K562 (cell line): ENCODE measurements around the gene HPS3. TPM values are rescaled to one million over a fixed set of nuclear protein-coding genes. Genes with fewer than 3 reads are reported as not detected.

Source experiments
- ATF7 ChIP-seq: fragments of 450-650 bp; IDR thresholded peaks from 2 replicates; pipeline ENCODE4 v1.7.1; 2014; ENCODE audit warnings: mild to moderate bottlenecking, moderate library complexity
- BRCA1 ChIP-seq, 2 experiments: fragments of 450-650 bp in 1 of 2; sonication (generic) in 1 of 2; formaldehyde crosslinking in 1 of 2; IDR thresholded peaks; 2 replicates each; pipeline versions ENCODE4 v1.5.0 to v1.6.1; 2017 to 2020; ENCODE audit warnings: mild to moderate bottlenecking in 1 of 2, missing genetic modification reagents in 1 of 2
- DIDO1 ChIP-seq: fragments of 450-650 bp; IDR thresholded peaks from 2 replicates; pipeline ENCODE4 v1.6.1; 2016; ENCODE audit warnings: low read depth, missing biosample characterization, missing genetic modification characterization
- FOXM1 ChIP-seq, 2 experiments: fragments of 450-650 bp in 1 of 2; sonication (generic) in 1 of 2; formaldehyde crosslinking in 1 of 2; IDR thresholded peaks; 2 replicates each; pipeline versions ENCODE4 v1.6.1 to v1.9.0; 2017 to 2022; ENCODE audit warnings: low read depth in 2 of 2, mild to moderate bottlenecking in 2 of 2, missing genetic modification reagents in 1 of 2, moderate library complexity in 1 of 2
- HDAC2 ChIP-seq: fragments of 450-650 bp; IDR thresholded peaks from 2 replicates; pipeline ENCODE4 v1.6.1; 2016; ENCODE audit warnings: mild to moderate bottlenecking
- KDM5B ChIP-seq: fragments of 200-600 bp; sonication (generic); IDR thresholded peaks from 2 replicates; pipeline ENCODE4 v1.6.1; 2012; ENCODE audit warnings: low read depth, mild to moderate bottlenecking, moderate library complexity, low read length, control low read depth, inconsistent platforms; ENCODE audit not compliant: insufficient replicate concordance
- LCOR ChIP-seq: sonication (generic); formaldehyde crosslinking; IDR thresholded peaks from 2 replicates; pipeline ENCODE4 v1.8.0; 2022; ENCODE audit warnings: mild to moderate bottlenecking, missing genetic modification reagents
- MEF2D ChIP-seq: conservative IDR thresholded peaks from 2 replicates; pipeline ENCODE4 v1.6.1; 2016; ENCODE audit warnings: low read depth, missing genetic modification characterization, missing compliant biosample characterization
- NKRF ChIP-seq: fragments of 450-650 bp; IDR thresholded peaks from 2 replicates; pipeline ENCODE4 v1.6.1; 2016; ENCODE audit warnings: borderline replicate concordance
- NR1H2 ChIP-seq: sonication (generic); formaldehyde crosslinking; IDR thresholded peaks from 2 replicates; pipeline ENCODE4 v1.4.0; 2020; ENCODE audit warnings: mild to moderate bottlenecking, missing genetic modification reagents
- NR3C1 ChIP-seq: sonication (generic); formaldehyde crosslinking; IDR thresholded peaks from 2 replicates; pipeline ENCODE4 v1.8.1; 2022; ENCODE audit warnings: missing genetic modification reagents
- POLR3G ChIP-seq: IDR thresholded peaks from 2 replicates; pipeline ENCODE4 v1.6.1; 2011; ENCODE audit not compliant: insufficient read length, insufficient replicate concordance; ENCODE audit errors: extremely low read depth
- PTTG1 ChIP-seq: fragments of 450-650 bp; IDR thresholded peaks from 2 replicates; pipeline ENCODE4 v1.6.1; 2016; ENCODE audit warnings: low read depth, mild to moderate bottlenecking, missing genetic modification characterization, missing compliant biosample characterization
- RB1 ChIP-seq: fragments of 450-650 bp; IDR thresholded peaks from 2 replicates; pipeline ENCODE4 v1.6.1; 2017; ENCODE audit warnings: low read depth, mild to moderate bottlenecking
- SNAPC5 ChIP-seq: fragments of 250-450 bp; sonication (Bioruptor Pico); IDR thresholded peaks from 2 replicates; pipeline ENCODE4 v1.8.0; 2021; ENCODE audit warnings: moderate library complexity, mild to moderate bottlenecking, inconsistent platforms
- TAL1 ChIP-seq: fragments of 450-650 bp; IDR thresholded peaks from 2 replicates; pipeline ENCODE4 v1.6.1; 2016; ENCODE audit warnings: mild to moderate bottlenecking
- TCFL5 ChIP-seq: fragments of 250-450 bp; sonication (Bioruptor Pico); conservative IDR thresholded peaks from 2 replicates; pipeline ENCODE4 v1.6.1; 2021; ENCODE audit warnings: mild to moderate bottlenecking, moderate library complexity, matching md5 sums
- ZBED1 ChIP-seq: IDR thresholded peaks from 2 replicates; pipeline ENCODE4 v1.6.1; 2014
- ZC3H11A ChIP-seq: IDR thresholded peaks from 2 replicates; pipeline ENCODE4 v1.6.1; 2012; ENCODE audit warnings: low read depth, low read length, improper control_type of control experiment
- ZC3H4 ChIP-seq: sonication (generic); formaldehyde crosslinking; IDR thresholded peaks from 2 replicates; pipeline ENCODE4 v1.9.0; 2021; ENCODE audit warnings: missing genetic modification reagents, borderline replicate concordance
- ZFP30 ChIP-seq: fragments of 250-450 bp; sonication (Bioruptor Pico); IDR thresholded peaks from 2 replicates; pipeline ENCODE4 v1.8.0; 2022; ENCODE audit warnings: moderate library complexity, mild to moderate bottlenecking, inconsistent platforms, borderline replicate concordance
- ZFP91 ChIP-seq: sonication (generic); formaldehyde crosslinking; IDR thresholded peaks from 2 replicates; pipeline ENCODE4 v1.8.0; 2022; ENCODE audit warnings: mild to moderate bottlenecking, missing genetic modification reagents
- ZNF133 ChIP-seq: fragments of 250-450 bp; sonication (Bioruptor Pico); IDR thresholded peaks from 2 replicates; pipeline ENCODE4 v1.4.0; 2020; ENCODE audit warnings: mild to moderate bottlenecking
- ZNF224 ChIP-seq: sonication (generic); formaldehyde crosslinking; IDR thresholded peaks from 2 replicates; pipeline ENCODE4 v1.8.0; 2022; ENCODE audit warnings: mild to moderate bottlenecking, missing genetic modification reagents
- ZNF347 ChIP-seq: fragments of 450-650 bp; formaldehyde crosslinking; IDR thresholded peaks from 2 replicates; pipeline ENCODE4 v1.4.0; 2020; ENCODE audit warnings: low read depth, mild to moderate bottlenecking, moderate library complexity
- polyA plus RNA-seq, 8 experiments: library from polyadenylated mRNA; depleted of rRNA in 4 of 8; stranded (reverse) in 5 of 8; unstranded in 3 of 8; fragments of >200 nt; fragmentation: Nextera tagmentation in 2 of 8; fragmentation: Illumina TruSeq in 1 of 8; extraction: Ambion mirVana in 2 of 8; extraction: Trizol in 1 of 8; gene quantifications; 2 replicates each; pipeline versions ENCODE4 v1.2.1 to v1.2.3, GENCODE V29; 2011 to 2014; ENCODE audit warnings: inconsistent platforms in 1 of 8, missing spikeins in 1 of 8
- total RNA-seq, 7 experiments: library from RNA; depleted of rRNA in 6 of 7; stranded (reverse); fragments of >200 nt in 6 of 7; fragmentation: Illumina TruSeq in 2 of 7; extraction: Trizol in 2 of 7; gene quantifications; 2 replicates each; pipeline versions ENCODE4 v1.2.1 to v1.2.3, GENCODE V29; 2011 to 2021; ENCODE audit warnings: low replicate concordance in 1 of 7

Gene HPS3
- total and polyA plus RNA-seq, 9 of the 15 experiments (the other 6 are each of a cell fraction or from before 2014, with no cell fraction given): 1.2 to 11.3 (median 7.6) TPM

- TF ChIP-seq RB1 (peak; percentile 77), NR3C1 (CRISPR knock-in tag) (no peak), TAL1 (no peak), TCFL5 (CRISPR knock-in tag) (no peak), HDAC2 (0 out of 2 replicates have a peak, but pooled peaks have one; percentile 61), LCOR (CRISPR knock-in tag) (no peak; the same call in 1 of the 2 replicates), ZFP30 (CRISPR knock-in tag) (no peak), PTTG1 (tag) (no peak), POLR3G (no peak), BRCA1 (IDR thresholded peaks at IDR 0.05) (no peak), BRCA1 (CRISPR knock-in tag; IDR thresholded peaks at IDR 0.05) (0 out of 2 replicates have a peak, but pooled peaks have one; percentile 79), NKRF (peak; percentile 89), ZC3H4 (CRISPR knock-in tag) (no peak), KDM5B (peak; percentile 87), ZNF347 (CRISPR knock-in tag) (no peak), ZNF133 (CRISPR knock-in tag) (no peak), DIDO1 (tag) (peak; percentile 52; the same call in 1 of the 2 replicates), FOXM1 (IDR thresholded peaks at IDR 0.05; ENCODE audit: low read depth) (no peak), FOXM1 (CRISPR knock-in tag; IDR thresholded peaks at IDR 0.05; ENCODE audit: low read depth) (0 out of 2 replicates have a peak, but pooled peaks have one; percentile 61), NR1H2 (CRISPR knock-in tag) (no peak; the same call in 1 of the 2 replicates), ZC3H11A (no peak), SNAPC5 (CRISPR knock-in tag) (no peak), MEF2D (tag) (no peak), ZBED1 (no peak), ZFP91 (CRISPR knock-in tag) (peak; percentile 90), ZNF224 (CRISPR knock-in tag) (no peak), ATF7 (peak; percentile 79)
Observed at GRCh38 chr3:149129326-149130205, at the start of gene HPS3 (continued).
